COLO668 (cell line): ENCODE measurements around the gene AKR7A2.
A peak's percentile ranks its signal among the peaks of the same experiment; 100 is the strongest.

ENCODE experiments used
- DNase-seq: peaks from one replicate; lab custom pipeline; 2025; ENCODE audit not compliant: unreplicated experiment; lab: John Stamatoyannopoulos, UW

Gene AKR7A2

GRCh38 chr1:19325958-19326747 lies 14.2 kb upstream of the AKR7A2 start:
- no peak for DNase-seq

- DNase-seq: no peak
These were observed 13.5 kb upstream of the AKR7A2 start for GRCh38 chr1:19325368-19325957.

- DNase-seq: no peak
These were observed 12.7 kb upstream of the AKR7A2 start for GRCh38 chr1:19324665-19324990.

- no peak for DNase-seq
These were observed 12.2 kb upstream of the AKR7A2 start for GRCh38 chr1:19323987-19324664.

- DNase-seq: no peak
These were observed 10.5 kb upstream of the AKR7A2 start for GRCh38 chr1:19322481-19322880.

GRCh38 chr1:19321071-19321470 lies 9.1 kb upstream of the AKR7A2 start:
- DNase-seq: no peak

- DNase-seq: no peak
These were observed 7.3 kb upstream of the AKR7A2 start for GRCh38 chr1:19319196-19319595.

- DNase-seq: no peak
These were observed 5.4 kb upstream of the AKR7A2 start for GRCh38 chr1:19317126-19317910.

- DNase-seq: no peak
These were observed 3.6 kb upstream of the AKR7A2 start for GRCh38 chr1:19315378-19316198.

- no peak for DNase-seq
These were observed 2.3 kb upstream of the AKR7A2 start for GRCh38 chr1:19313961-19314882.

- DNase-seq: no peak
These were observed 1.7 kb upstream of the AKR7A2 start for GRCh38 chr1:19313636-19313959.

GRCh38 chr1:19312782-19313635 lies 1.1 kb upstream of the AKR7A2 start:
- DNase-seq: no peak

GRCh38 chr1:19311503-19311930 lies 427 bp downstream of the AKR7A2 start:
- peak; percentile 73 for DNase-seq

GRCh38 chr1:19310720-19311502 lies 1.0 kb downstream of the AKR7A2 start:
- DNase-seq: peak; percentile 57

- no peak for DNase-seq
These were observed 1.9 kb downstream of the AKR7A2 start for GRCh38 chr1:19310061-19310460.

- no peak for DNase-seq
These were observed 2.7 kb downstream of the AKR7A2 start for GRCh38 chr1:19309123-19309813.

- DNase-seq: no peak
These were observed 3.4 kb downstream of the AKR7A2 start for GRCh38 chr1:19308509-19308907.
